Activated effector memory CD4-positive, alpha-beta T cell treated with anti-CD3 and anti-CD28 coated beads, Interleukin-2, amount 50 U/mL, for 16 hours (primary cell): ENCODE measurements around the gene DEFB118.
"Not testable (repeated sequence)": the region's sequence is repeated elsewhere in the genome, so short reads cannot be mapped to it uniquely, and the experiment has no call there.

Source experiments
- DNase-seq: peaks from one replicate; pipeline ENCODE4 v3.0.0-alpha.2; 2020

DEFB118 gene, protein sequence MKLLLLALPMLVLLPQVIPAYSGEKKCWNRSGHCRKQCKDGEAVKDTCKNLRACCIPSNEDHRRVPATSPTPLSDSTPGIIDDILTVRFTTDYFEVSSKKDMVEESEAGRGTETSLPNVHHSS

DNA sequence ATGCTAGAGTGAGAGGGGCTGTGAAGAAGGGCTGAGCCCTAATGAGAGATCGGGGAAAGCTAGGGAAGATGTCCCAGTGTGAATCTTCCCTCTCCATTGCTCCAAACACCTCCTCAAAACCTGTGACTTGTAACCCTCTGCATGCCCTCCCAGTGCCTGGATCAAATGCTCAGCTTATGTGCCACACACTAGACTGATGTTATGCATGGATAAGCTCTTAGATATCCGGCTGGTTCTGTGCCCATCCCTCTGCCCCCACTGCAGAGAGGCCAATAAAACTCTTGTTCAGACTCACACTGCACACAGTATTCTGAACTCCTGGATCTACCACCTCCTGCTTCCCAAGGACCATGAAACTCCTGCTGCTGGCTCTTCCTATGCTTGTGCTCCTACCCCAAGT lies at the start of gene DEFB118:
Gene DEFB118, plus strand, starts transcription at position 301 of the 400 bp plus-strand sequence. Its CDS starts 50 bp downstream, at position 351.
- no peak for DNase-seq

GRCh38 chr20:31322504-31322903 lies 45.9 kb upstream of the DEFB118 start:
- no peak for DNase-seq

- DNase-seq, result no peak
Measured at GRCh38 chr20:31330893-31331292, 37.5 kb upstream of the DEFB118 start.

- no peak for DNase-seq
Measured at GRCh38 chr20:31341470-31341869, 26.9 kb upstream of the DEFB118 start.

GRCh38 chr20:31355981-31356380 lies 12.4 kb upstream of the DEFB118 start:
- DNase-seq, result no peak

- no peak for DNase-seq
Measured at GRCh38 chr20:31363295-31363694, 5.1 kb upstream of the DEFB118 start.

DNA sequence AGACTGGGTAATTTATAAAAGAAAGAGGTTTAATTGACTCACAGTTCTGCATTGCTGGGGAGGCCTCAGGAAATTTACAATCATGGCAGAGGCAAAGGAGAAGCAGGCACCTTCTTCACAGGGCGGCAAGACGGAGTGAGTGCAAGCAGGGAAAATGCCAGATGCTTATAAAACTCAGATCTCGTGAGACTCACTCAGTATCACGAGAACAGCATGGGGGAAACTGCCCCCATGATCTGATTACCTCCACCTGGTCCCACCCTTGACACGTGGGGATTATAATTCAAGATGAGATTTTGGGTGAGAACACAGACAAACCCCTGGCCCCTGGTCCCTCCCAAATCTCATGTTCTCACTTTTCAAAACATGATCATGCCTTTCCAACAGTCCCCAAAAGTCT lies 4.1 kb upstream of the DEFB118 start:
- DNase-seq, result not testable (repeated sequence)

DNA sequence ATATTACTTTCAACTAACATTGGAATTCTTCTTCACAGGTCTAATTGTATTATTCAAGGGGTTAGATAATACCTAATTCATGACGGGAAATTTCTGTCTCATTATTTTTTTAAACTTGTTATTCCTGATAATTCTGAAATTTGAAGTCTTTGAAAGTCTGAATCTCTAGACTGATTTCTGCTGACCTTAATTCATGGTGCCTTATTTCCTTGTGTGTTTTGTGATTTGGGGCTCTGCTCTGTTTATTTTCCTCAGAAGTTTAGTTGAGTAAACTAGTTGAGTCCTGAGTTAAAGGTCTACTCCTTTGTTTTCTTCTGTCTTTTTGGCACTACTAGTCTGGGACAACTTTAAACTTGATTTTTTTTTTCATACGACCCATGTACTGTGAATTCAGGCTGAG lies 5.9 kb downstream of the DEFB118 start:
- DNase-seq, result no peak

- DNase-seq, result no peak
Measured at GRCh38 chr20:31390490-31390889, 22.1 kb downstream of the DEFB118 start, which contains the start of gene DEFB119. DEFB119 (minus strand) TSS chr20:31390590; CDS start chr20:31390483, 107 bp downstream.

DNA sequence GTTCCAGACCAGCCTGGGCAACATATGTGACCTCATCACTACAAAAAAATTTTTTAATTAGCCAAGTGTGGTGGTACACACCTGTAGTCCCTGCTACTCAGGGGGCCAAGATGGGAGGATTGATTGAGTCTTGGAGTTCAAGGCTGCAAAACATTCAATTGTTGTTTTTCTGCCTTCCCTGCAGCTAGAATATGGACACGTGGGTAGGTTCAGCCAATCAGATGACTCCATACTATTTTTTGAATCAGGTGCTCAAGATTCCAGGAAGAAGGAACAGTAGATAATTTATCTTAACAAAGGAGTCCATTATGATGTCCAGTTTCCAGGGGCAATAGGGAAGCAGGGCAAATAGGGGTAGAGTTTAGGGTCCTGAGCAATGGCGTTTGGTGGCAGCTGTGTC lies 24.4 kb downstream of the DEFB118 start:
- DNase-seq, result no peak

GRCh38 chr20:31394900-31395299 lies 26.5 kb downstream of the DEFB118 start:
- DNase-seq, result no peak

GRCh38 chr20:31403886-31404285 lies 35.5 kb downstream of the DEFB118 start:
- no peak for DNase-seq

- DNase-seq, result no peak
Measured at GRCh38 chr20:31406115-31406514, 37.7 kb downstream of the DEFB118 start, which contains the start of gene DEFB121. DEFB121 (minus strand) TSS chr20:31406215; CDS start chr20:31406152, 63 bp downstream.

DNA sequence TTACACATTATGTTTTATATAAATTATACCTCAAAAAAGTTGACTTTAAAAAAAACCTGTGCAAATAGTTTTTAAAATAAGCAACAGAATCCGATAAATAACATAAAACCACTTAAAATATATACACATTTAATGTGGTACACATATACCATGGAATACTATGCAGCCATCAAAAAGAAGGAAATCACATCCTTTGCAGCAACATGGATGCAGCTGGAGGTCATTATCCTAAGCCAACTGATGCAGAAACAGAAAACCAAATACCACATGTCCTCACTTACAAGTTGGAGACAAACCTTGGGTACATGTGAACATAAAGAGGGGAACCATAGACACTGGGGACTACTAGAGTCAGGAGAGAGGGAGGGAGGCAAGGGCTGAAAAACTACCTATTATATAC lies 41.6 kb downstream of the DEFB118 start:
- DNase-seq, result no peak

- no peak for DNase-seq
Measured at GRCh38 chr20:31414381-31414780, 46.0 kb downstream of the DEFB118 start.

GRCh38 chr20:31415653-31416052 lies 47.3 kb downstream of the DEFB118 start:
- no peak for DNase-seq

DNA sequence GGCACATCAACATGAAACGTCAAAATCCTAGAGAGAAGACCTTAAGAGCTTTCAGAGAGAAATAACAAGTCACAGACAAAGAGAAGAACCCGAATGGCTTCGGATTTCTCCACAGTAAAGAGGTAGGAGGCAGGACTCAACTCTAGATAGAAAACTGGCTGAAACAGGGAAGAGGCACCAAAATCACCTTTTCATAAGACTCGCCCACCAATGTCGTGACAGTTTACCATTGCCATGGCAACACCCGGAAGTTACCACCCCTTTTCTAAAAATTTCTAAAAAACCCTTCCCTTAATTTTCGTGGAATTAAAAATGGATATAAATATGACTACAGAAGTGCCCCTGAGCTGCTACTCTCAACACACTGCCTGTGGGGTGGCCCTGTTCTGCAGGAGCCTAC lies 49.9 kb downstream of the DEFB118 start:
- DNase-seq, result no peak
